Right lobe of liver (tissue), 4 donors: ENCODE data around the gene CYP1A1.
A peak's percentile ranks its signal among the peaks of the same experiment; 100 is the strongest.

Source experiments
- CTCF ChIP-seq, 4 donors: fragments of 200-600 bp in 3 of 4; fragments of 450-650 bp in 1 of 4; IDR thresholded peaks; one replicate each; pipeline versions ENCODE4 v1.5.1 to v1.8.0; 2016 to 2022; ENCODE audit warnings: antibody characterized with exemption in 4 of 4, mild to moderate bottlenecking in 2 of 4
- POLR2A ChIP-seq: fragments of 450-650 bp; IDR thresholded peaks from one replicate; pipeline ENCODE4 v1.6.1; 2017; ENCODE audit warnings: antibody characterized with exemption, mild to moderate bottlenecking
- donor health status: DM: no; HTN: no; CAD: no.
- donor health status: DM: no; HTN: no; CAD: no.
- donor health status: DM: no; HTN: yes; CAD: no.

- TF ChIP-seq CTCF (IDR thresholded peaks at IDR 0.05) = peak in 1 of 4 donors; percentile 7
- TF ChIP-seq POLR2A = no peak
These were observed 29.5 kb downstream of the CYP1A1 start, which contains the start of gene EDC3 for GRCh38 chr15:74695597-74696397.
